Hepatocyte (in vitro differentiated cells): ENCODE results near the gene RTN4R.

Experiments
- EZH2 ChIP-seq: fragments of 200-600 bp; sonication (generic); IDR thresholded peaks from 2 replicates; pipeline ENCODE4 v1.6.1; 2016; ENCODE audit warnings: antibody characterized with exemption, mild to moderate bottlenecking, borderline replicate concordance
- EZH2phosphoT487 ChIP-seq: fragments of 200-600 bp; sonication (generic); IDR thresholded peaks from one replicate; pipeline ENCODE4 v1.6.1; 2018; ENCODE audit warnings: antibody characterized with exemption, mild to moderate bottlenecking, low read depth, moderate library complexity; ENCODE audit not compliant: unreplicated experiment, severe bottlenecking
- TF ChIP-seq, protein P1 (sequence below): fragments of 200-600 bp; sonication (generic); IDR thresholded peaks from 2 replicates; pipeline ENCODE4 v1.5.1; 2016; ENCODE audit warnings: antibody characterized with exemption, mild to moderate bottlenecking; ENCODE audit not compliant: poor library complexity

DNA sequence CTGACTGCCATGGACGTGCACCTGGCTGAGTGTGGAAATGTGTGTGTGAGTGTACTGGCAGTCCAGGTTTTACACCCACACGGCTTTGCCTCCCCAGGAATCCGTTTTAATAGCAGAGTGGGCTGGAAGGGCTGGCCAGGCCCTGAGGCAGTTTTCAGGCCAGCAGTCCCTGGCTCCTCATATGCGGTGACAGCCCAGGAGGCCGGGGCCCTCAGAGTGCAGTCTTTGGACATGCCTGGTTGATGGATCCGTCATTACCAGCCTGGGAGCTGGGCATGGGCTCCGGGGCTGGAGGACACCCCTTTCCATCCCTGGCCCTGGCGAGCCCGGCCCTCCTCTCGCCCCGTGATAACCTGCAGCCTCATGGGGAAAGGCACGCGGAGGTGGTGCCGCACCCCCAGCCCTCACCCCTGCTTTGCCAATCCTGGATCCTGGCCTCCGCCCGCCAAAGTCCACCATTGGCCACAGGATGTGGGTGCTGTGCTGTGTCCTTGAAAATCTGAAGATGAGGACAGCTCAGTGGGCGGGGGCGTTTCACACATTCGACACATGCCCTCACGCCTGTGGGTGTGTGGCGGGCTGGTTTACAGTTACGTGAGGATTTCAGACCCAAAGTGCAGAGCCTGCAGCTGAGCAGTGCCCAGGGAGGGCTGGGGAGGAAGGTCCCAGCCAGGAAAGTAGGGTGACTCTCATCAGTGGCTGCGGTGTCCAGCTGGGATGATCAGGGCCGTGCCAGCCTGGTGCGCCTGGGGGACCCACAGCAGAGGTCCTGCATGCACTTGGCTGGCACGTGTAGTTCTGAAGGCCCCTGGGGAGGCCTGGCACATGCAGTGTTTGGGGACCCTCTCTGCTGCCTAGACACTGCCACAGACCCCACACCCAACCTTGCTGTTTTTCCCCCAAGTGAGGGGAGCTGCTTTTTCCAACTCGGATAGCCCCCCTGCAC is 55.1 kb downstream of the RTN4R start:
- TF ChIP-seq, protein P1, sequence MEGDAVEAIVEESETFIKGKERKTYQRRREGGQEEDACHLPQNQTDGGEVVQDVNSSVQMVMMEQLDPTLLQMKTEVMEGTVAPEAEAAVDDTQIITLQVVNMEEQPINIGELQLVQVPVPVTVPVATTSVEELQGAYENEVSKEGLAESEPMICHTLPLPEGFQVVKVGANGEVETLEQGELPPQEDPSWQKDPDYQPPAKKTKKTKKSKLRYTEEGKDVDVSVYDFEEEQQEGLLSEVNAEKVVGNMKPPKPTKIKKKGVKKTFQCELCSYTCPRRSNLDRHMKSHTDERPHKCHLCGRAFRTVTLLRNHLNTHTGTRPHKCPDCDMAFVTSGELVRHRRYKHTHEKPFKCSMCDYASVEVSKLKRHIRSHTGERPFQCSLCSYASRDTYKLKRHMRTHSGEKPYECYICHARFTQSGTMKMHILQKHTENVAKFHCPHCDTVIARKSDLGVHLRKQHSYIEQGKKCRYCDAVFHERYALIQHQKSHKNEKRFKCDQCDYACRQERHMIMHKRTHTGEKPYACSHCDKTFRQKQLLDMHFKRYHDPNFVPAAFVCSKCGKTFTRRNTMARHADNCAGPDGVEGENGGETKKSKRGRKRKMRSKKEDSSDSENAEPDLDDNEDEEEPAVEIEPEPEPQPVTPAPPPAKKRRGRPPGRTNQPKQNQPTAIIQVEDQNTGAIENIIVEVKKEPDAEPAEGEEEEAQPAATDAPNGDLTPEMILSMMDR = no peak
- TF ChIP-seq EZH2phosphoT487 (no peak), EZH2 (no peak)
